K562 (cell line): ENCODE measurements around the gene CNRIP1. TPM values are rescaled to one million over a fixed set of nuclear protein-coding genes. Genes with fewer than 3 reads are reported as not detected.

Experiments used
- BMI1 ChIP-seq: fragments of 150-350 bp; IDR thresholded peaks from 2 replicates; pipeline ENCODE4 v1.6.1; 2014; ENCODE audit warnings: low read length
- GABPB2 ChIP-seq: fragments of 250-450 bp; sonication (Bioruptor Pico); conservative IDR thresholded peaks from 2 replicates; pipeline ENCODE4 v1.5.1; 2021; ENCODE audit warnings: mild to moderate bottlenecking
- NCOR1 ChIP-seq: fragments of 450-650 bp; IDR thresholded peaks from 2 replicates; pipeline ENCODE4 v1.6.1; 2016; ENCODE audit warnings: mild to moderate bottlenecking, moderate library complexity
- NEUROD1 ChIP-seq: fragments of 150-350 bp; IDR thresholded peaks from 2 replicates; pipeline ENCODE4 v1.6.1; 2014; ENCODE audit warnings: borderline replicate concordance, low read length, low read depth; ENCODE audit not compliant: partially characterized antibody
- PCBP1 ChIP-seq: fragments of 200-400 bp; formaldehyde crosslinking; IDR thresholded peaks from 2 replicates; pipeline ENCODE4 v1.6.1; 2018; ENCODE audit warnings: mild to moderate bottlenecking, low read depth, low read length; ENCODE audit not compliant: poor library complexity, severe bottlenecking
- POLR3A ChIP-seq: IDR thresholded peaks from 2 replicates; pipeline ENCODE4 v1.6.1; 2011; ENCODE audit warnings: borderline replicate concordance, mild to moderate bottlenecking, moderate library complexity; ENCODE audit not compliant: insufficient read length, insufficient read depth; ENCODE audit errors: extremely low read depth
- SIRT6 ChIP-seq: IDR thresholded peaks from one replicate; pipeline ENCODE4 v1.6.1; 2012; ENCODE audit warnings: low read depth, mild to moderate bottlenecking, control low read depth, inconsistent platforms, low read length, moderate library complexity
- SMARCE1 ChIP-seq: fragments of 450-650 bp; IDR thresholded peaks from 2 replicates; pipeline ENCODE4 v1.7.1; 2016; ENCODE audit warnings: mild to moderate bottlenecking
- SP1 ChIP-seq: sonication (generic); formaldehyde crosslinking; IDR thresholded peaks from 2 replicates; pipeline ENCODE4 v1.8.1; 2022; ENCODE audit warnings: mild to moderate bottlenecking, missing genetic modification reagents
- SRSF3 ChIP-seq: fragments of 200-400 bp; formaldehyde crosslinking; IDR thresholded peaks from 2 replicates; pipeline ENCODE4 v1.6.1; 2016; ENCODE audit warnings: mild to moderate bottlenecking, low read length, moderate library complexity; ENCODE audit not compliant: insufficient read depth
- TAL1 ChIP-seq: fragments of 450-650 bp; IDR thresholded peaks from 2 replicates; pipeline ENCODE4 v1.6.1; 2016; ENCODE audit warnings: mild to moderate bottlenecking
- TFAP4 ChIP-seq: sonication (generic); formaldehyde crosslinking; IDR thresholded peaks from 2 replicates; pipeline ENCODE4 v1.8.0; 2022; ENCODE audit warnings: missing genetic modification reagents, mild to moderate bottlenecking, moderate library complexity, borderline replicate concordance
- TRIM25 ChIP-seq: fragments of 450-650 bp; IDR thresholded peaks from 2 replicates; pipeline ENCODE4 v1.7.0; 2016; ENCODE audit warnings: borderline replicate concordance
- ZNF143 ChIP-seq: sonication (generic); formaldehyde crosslinking; IDR thresholded peaks from 2 replicates; pipeline ENCODE4 v1.9.0; 2022; ENCODE audit warnings: mild to moderate bottlenecking, missing genetic modification reagents
- ZNF316 ChIP-seq: fragments of 450-650 bp; IDR thresholded peaks from 2 replicates; pipeline ENCODE4 v1.6.1; 2016
- ZNF780A ChIP-seq: fragments of 250-450 bp; sonication (Bioruptor Pico); IDR thresholded peaks from 2 replicates; pipeline ENCODE4 v1.5.0; 2021; ENCODE audit warnings: mild to moderate bottlenecking
- polyA plus RNA-seq, 8 experiments: library from polyadenylated mRNA; depleted of rRNA in 4 of 8; stranded (reverse) in 5 of 8; unstranded in 3 of 8; fragments of >200 nt; fragmentation: Nextera tagmentation in 2 of 8; fragmentation: Illumina TruSeq in 1 of 8; extraction: Ambion mirVana in 2 of 8; extraction: Trizol in 1 of 8; gene quantifications; 2 replicates each; pipeline versions ENCODE4 v1.2.1 to v1.2.3, GENCODE V29; 2011 to 2014; ENCODE audit warnings: inconsistent platforms in 1 of 8, missing spikeins in 1 of 8
- total RNA-seq, 7 experiments: library from RNA; depleted of rRNA in 6 of 7; stranded (reverse); fragments of >200 nt in 6 of 7; fragmentation: Illumina TruSeq in 2 of 7; extraction: Trizol in 2 of 7; gene quantifications; 2 replicates each; pipeline versions ENCODE4 v1.2.1 to v1.2.3, GENCODE V29; 2011 to 2021; ENCODE audit warnings: low replicate concordance in 1 of 7
- TF ChIP-seq, protein P1 (sequence below): sonication (generic); formaldehyde crosslinking; IDR thresholded peaks from 2 replicates; pipeline ENCODE4 v1.8.0; 2023; ENCODE audit warnings: missing genetic modification reagents, mild to moderate bottlenecking, borderline replicate concordance
- TF ChIP-seq, protein P2 (sequence below): fragments of 150-350 bp; conservative IDR thresholded peaks from 2 replicates; pipeline ENCODE4 v1.6.1; 2014; ENCODE audit warnings: low read length

CNRIP1 gene
- total and polyA plus RNA-seq, 9 of the 15 experiments (the other 6 are each of a cell fraction or from before 2014, with no cell fraction given), result 0.59 to 2.1 (median 1.5) TPM

DNA sequence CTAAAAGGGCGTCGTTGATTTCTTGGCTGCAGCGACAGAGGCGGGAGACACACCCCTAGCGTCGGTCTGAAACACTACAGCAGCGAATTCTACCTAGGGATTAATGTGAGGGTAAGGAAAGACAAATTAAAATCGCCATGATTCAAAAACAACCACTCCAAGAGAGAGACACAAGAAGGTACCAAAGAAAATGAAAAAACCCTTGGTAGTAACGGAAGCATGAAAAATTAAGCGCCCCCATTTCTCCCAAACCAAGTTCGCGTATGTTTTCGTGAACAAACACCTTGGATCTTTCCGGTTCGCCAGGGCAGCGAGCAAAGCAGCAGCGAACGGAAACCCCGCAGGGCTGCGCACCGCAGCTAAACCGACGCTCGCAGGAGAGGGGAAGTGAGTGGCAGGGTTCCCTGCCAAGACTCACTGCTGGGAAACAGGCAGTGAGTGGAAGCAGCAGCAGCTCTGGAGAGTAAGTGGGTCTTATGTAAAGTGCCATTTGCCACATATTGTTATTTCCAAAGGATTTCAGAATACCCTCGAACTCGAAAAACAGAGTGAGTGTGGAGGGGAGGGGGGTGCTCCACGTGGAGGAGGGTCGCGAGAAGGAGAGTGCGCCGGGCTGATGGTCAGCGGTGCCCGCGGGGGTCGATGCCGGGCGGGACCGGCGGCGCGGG, 68.4 kb downstream of the CNRIP1 start (continued):
- no peak for TF ChIP-seq TFAP4 (CRISPR knock-in tag)
- no peak for TF ChIP-seq GABPB2 (CRISPR knock-in tag)
- TF ChIP-seq, protein P1, sequence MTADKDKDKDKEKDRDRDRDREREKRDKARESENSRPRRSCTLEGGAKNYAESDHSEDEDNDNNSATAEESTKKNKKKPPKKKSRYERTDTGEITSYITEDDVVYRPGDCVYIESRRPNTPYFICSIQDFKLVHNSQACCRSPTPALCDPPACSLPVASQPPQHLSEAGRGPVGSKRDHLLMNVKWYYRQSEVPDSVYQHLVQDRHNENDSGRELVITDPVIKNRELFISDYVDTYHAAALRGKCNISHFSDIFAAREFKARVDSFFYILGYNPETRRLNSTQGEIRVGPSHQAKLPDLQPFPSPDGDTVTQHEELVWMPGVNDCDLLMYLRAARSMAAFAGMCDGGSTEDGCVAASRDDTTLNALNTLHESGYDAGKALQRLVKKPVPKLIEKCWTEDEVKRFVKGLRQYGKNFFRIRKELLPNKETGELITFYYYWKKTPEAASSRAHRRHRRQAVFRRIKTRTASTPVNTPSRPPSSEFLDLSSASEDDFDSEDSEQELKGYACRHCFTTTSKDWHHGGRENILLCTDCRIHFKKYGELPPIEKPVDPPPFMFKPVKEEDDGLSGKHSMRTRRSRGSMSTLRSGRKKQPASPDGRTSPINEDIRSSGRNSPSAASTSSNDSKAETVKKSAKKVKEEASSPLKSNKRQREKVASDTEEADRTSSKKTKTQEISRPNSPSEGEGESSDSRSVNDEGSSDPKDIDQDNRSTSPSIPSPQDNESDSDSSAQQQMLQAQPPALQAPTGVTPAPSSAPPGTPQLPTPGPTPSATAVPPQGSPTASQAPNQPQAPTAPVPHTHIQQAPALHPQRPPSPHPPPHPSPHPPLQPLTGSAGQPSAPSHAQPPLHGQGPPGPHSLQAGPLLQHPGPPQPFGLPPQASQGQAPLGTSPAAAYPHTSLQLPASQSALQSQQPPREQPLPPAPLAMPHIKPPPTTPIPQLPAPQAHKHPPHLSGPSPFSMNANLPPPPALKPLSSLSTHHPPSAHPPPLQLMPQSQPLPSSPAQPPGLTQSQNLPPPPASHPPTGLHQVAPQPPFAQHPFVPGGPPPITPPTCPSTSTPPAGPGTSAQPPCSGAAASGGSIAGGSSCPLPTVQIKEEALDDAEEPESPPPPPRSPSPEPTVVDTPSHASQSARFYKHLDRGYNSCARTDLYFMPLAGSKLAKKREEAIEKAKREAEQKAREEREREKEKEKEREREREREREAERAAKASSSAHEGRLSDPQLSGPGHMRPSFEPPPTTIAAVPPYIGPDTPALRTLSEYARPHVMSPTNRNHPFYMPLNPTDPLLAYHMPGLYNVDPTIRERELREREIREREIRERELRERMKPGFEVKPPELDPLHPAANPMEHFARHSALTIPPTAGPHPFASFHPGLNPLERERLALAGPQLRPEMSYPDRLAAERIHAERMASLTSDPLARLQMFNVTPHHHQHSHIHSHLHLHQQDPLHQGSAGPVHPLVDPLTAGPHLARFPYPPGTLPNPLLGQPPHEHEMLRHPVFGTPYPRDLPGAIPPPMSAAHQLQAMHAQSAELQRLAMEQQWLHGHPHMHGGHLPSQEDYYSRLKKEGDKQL (CRISPR knock-in tag), result no peak
- TF ChIP-seq ZNF143 (CRISPR knock-in tag), result no peak
- no peak for TF ChIP-seq ZNF780A (CRISPR knock-in tag)
- 0 out of 2 replicates have a peak, but pooled peaks have one; percentile 7 for TF ChIP-seq TRIM25
- TF ChIP-seq SP1, result no peak; the same call in 1 of the 2 replicates
- TF ChIP-seq PCBP1, result no peak
- TF ChIP-seq SIRT6, result no peak
- no peak for TF ChIP-seq BMI1
- TF ChIP-seq SMARCE1, result 0 out of 2 replicates have a peak, but pooled peaks have one; percentile 53
- TF ChIP-seq NEUROD1, result peak; percentile 31
- TF ChIP-seq POLR3A, result no peak
- TF ChIP-seq, protein P2, sequence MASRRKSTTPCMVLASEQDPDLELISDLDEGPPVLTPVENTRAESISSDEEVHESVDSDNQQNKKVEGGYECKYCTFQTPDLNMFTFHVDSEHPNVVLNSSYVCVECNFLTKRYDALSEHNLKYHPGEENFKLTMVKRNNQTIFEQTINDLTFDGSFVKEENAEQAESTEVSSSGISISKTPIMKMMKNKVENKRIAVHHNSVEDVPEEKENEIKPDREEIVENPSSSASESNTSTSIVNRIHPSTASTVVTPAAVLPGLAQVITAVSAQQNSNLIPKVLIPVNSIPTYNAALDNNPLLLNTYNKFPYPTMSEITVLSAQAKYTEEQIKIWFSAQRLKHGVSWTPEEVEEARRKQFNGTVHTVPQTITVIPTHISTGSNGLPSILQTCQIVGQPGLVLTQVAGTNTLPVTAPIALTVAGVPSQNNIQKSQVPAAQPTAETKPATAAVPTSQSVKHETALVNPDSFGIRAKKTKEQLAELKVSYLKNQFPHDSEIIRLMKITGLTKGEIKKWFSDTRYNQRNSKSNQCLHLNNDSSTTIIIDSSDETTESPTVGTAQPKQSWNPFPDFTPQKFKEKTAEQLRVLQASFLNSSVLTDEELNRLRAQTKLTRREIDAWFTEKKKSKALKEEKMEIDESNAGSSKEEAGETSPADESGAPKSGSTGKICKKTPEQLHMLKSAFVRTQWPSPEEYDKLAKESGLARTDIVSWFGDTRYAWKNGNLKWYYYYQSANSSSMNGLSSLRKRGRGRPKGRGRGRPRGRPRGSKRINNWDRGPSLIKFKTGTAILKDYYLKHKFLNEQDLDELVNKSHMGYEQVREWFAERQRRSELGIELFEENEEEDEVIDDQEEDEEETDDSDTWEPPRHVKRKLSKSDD, result no peak
- no peak for TF ChIP-seq ZNF316
- TF ChIP-seq TAL1, result no peak
- no peak for TF ChIP-seq NCOR1
- no peak for TF ChIP-seq SRSF3
